ENCODE measurements around the gene HES3.

Gene HES3

GRCh38 chr1:6281511-6282402, 37.8 kb downstream of the HES3 start:
- DNase-seq, result no peak

- DNase-seq, result no peak
Measured at GRCh38 chr1:6282577-6283270, 38.7 kb downstream of the HES3 start.

GRCh38 chr1:6285336-6285735, 41.4 kb downstream of the HES3 start:
- no peak for DNase-seq

- no peak for DNase-seq
Measured at GRCh38 chr1:6286266-6286665, 42.3 kb downstream of the HES3 start.

GRCh38 chr1:6287029-6287428, 43.0 kb downstream of the HES3 start:
- no peak for DNase-seq

GRCh38 chr1:6287431-6287886, 43.5 kb downstream of the HES3 start:
- no peak for DNase-seq

- DNase-seq, result no peak
Measured at GRCh38 chr1:6288026-6288425, 44.0 kb downstream of the HES3 start.

- no peak for DNase-seq
Measured at GRCh38 chr1:6288665-6289064, 44.7 kb downstream of the HES3 start.

- DNase-seq, result no peak
Measured at GRCh38 chr1:6292102-6292501, 48.1 kb downstream of the HES3 start.

- no peak for DNase-seq
Measured at GRCh38 chr1:6294080-6294889, 50.3 kb downstream of the HES3 start.

GRCh38 chr1:6294890-6295556, 51.0 kb downstream of the HES3 start:
- DNase-seq, result no peak

Measured in NCI-H1436 (cell line).